Upper lobe of left lung (tissue), 6 donors: Measurements from ENCODE around the gene CADM1. TPM values are rescaled to one million over a fixed set of nuclear protein-coding genes. Genes with fewer than 3 reads are reported as not detected.

Experiments used
- ATAC-seq, 2 donors: fragments of 200-7000 bp; cut with Tn5 transposase; one replicate each; pipeline ENCODE4 v1.9.1; 2022; ENCODE audit warnings: mild to moderate bottlenecking in 2 of 2, moderate library complexity in 2 of 2; ENCODE audit not compliant: low FRiP score in 2 of 2
- DNase-seq, 2 donors: peaks; one replicate each; pipeline ENCODE4 v3.0.0-alpha.2; 2019 to 2020
- H3K27ac ChIP-seq, 4 donors: fragments of 200-600 bp; sonication (generic); one replicate each; pipeline ENCODE4 v1.5.1; 2016 to 2019
- H3K27me3 ChIP-seq, 4 donors: fragments of 200-600 bp; sonication (generic); one replicate each; pipeline ENCODE4 v1.5.1; 2017 to 2019
- H3K36me3 ChIP-seq, 4 donors: fragments of 200-600 bp; sonication (generic); one replicate each; pipeline ENCODE4 v1.5.1; 2016 to 2019
- H3K4me1 ChIP-seq, 4 donors: fragments of 200-600 bp; sonication (generic); one replicate each; pipeline ENCODE4 v1.5.1; 2018 to 2019
- H3K4me3 ChIP-seq, 4 donors: fragments of 200-600 bp; sonication (generic); one replicate each; pipeline ENCODE4 v1.5.1; 2017 to 2019; ENCODE audit warnings: mild to moderate bottlenecking in 2 of 4, moderate library complexity in 1 of 4
- H3K9me3 ChIP-seq, 4 donors: fragments of 200-600 bp; sonication (generic); one replicate each; pipeline ENCODE4 v1.5.1; 2018 to 2019
- EP300 ChIP-seq, 4 donors: sonication (generic); formaldehyde crosslinking; IDR thresholded peaks; one replicate each; pipeline ENCODE4 v1.5.1; 2017; ENCODE audit warnings: antibody characterized with exemption in 4 of 4, control low read depth in 2 of 4
- POLR2A ChIP-seq, 4 donors: fragments of 450-650 bp; IDR thresholded peaks; one replicate each; pipeline ENCODE4 v1.5.1; 2016 to 2017; ENCODE audit warnings: antibody characterized with exemption in 4 of 4, mild to moderate bottlenecking in 2 of 4
- POLR2AphosphoS5 ChIP-seq, 2 donors: sonication (generic); formaldehyde crosslinking; IDR thresholded peaks; one replicate each; pipeline ENCODE4 v1.5.1; 2017; ENCODE audit warnings: antibody characterized with exemption in 2 of 2
- WGBS, 2 donors: methylation state at CpG; one replicate each; pipeline ENCODE4 v1.1.5; 2017 to 2018; 5-methylcytosine and 5-hydroxymethylcytosine counted together
- total RNA-seq, 6 donors: library from RNA; depleted of rRNA in 4 of 6; stranded (reverse); fragments of >200 nt in 4 of 6; gene quantifications; one replicate each; pipeline versions ENCODE4 v1.1.0 to v1.2.1, GENCODE V29; 2016 to 2021
- TF ChIP-seq, protein P1 (sequence below), 6 experiments: fragments of 450-650 bp in 4 of 6; fragments of 200-600 bp in 2 of 6; sonication (generic) in 2 of 6; IDR thresholded peaks; one replicate each; pipeline ENCODE4 v1.5.1; 2016 to 2019; ENCODE audit warnings: antibody characterized with exemption in 6 of 6
- donor health status: DM: no; HTN: no; CAD: no; lungs with moderate emphysema.
- donor health status: DM: no; HTN: yes; CAD: no; lungs with severe emphysema.

The CADM1 gene
- total RNA-seq, 6 donors from 2014 or later: 69.9 to 212 (median 125) TPM

DNA sequence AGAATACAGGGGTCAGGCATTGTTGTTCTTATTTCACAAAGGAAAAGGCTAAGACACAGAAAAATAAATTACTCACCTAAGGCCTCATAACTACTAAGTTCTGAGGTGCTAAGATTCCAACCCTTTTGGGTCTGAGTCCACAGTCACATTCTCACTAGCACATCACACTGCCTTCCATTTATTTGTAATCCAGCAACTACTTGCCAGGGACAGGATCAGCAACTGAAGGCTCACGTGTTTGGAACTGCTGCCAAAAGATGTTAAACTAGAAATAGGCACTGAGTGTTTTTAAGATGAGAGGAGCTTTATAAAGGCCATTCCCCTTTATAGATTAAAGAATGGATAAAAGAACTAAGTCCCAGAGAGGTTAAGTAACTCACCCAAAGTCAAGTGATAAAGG, 58.0 kb downstream of the CADM1 start:
- Histone ChIP-seq H3K27me3 (no peaks in the 10 kb centered on the region), H3K9me3 (peaks cover 9 to 16% (median 15%) of the 10 kb centered on the region in 4 donors), H3K4me3 (no peak overlapping the region), H3K27ac (no peak overlapping the region), H3K36me3 (no peaks in the 10 kb centered on the region), H3K4me1 (no peaks in the 10 kb centered on the region)
- DNase-seq: no peak
- no peak for ATAC-seq
- 59 to 93% methylated on average over 1 of the region's 1 CpG for WGBS, 2 donors
- TF ChIP-seq, protein P1, sequence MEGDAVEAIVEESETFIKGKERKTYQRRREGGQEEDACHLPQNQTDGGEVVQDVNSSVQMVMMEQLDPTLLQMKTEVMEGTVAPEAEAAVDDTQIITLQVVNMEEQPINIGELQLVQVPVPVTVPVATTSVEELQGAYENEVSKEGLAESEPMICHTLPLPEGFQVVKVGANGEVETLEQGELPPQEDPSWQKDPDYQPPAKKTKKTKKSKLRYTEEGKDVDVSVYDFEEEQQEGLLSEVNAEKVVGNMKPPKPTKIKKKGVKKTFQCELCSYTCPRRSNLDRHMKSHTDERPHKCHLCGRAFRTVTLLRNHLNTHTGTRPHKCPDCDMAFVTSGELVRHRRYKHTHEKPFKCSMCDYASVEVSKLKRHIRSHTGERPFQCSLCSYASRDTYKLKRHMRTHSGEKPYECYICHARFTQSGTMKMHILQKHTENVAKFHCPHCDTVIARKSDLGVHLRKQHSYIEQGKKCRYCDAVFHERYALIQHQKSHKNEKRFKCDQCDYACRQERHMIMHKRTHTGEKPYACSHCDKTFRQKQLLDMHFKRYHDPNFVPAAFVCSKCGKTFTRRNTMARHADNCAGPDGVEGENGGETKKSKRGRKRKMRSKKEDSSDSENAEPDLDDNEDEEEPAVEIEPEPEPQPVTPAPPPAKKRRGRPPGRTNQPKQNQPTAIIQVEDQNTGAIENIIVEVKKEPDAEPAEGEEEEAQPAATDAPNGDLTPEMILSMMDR (IDR thresholded peaks at IDR 0.05): no peak
- TF ChIP-seq POLR2AphosphoS5 (IDR thresholded peaks at IDR 0.05) (no peak), POLR2A (IDR thresholded peaks at IDR 0.05) (no peak), EP300 (IDR thresholded peaks at IDR 0.05) (no peak)

DNA sequence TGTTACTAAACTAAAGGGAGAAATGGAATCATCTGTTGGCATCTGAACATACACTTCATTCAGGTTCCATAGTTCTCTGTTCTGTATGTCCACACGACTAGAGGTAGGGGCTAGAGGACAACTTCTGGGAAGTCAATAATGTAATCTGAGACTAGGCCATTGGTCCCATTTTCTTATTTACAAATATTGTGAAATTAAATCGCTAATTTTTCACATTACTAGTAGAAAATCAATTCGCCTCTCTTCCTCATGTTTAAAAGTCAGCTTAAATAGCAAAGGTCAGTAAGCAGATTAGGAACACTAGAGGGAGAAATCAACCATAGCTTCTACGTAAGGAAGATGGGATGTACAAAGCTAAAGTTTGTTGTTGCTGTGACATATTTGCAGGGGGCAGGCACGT, 59.7 kb downstream of the CADM1 start:
- ATAC-seq (no peak), DNase-seq (no peak)
- Histone ChIP-seq H3K36me3 (no peaks in the 10 kb centered on the region), H3K9me3 (peaks cover 9 to 16% (median 15%) of the 10 kb centered on the region in 4 donors), H3K4me1 (peaks cover 0 to 3% (median 0%) of the 10 kb centered on the region in 4 donors), H3K27me3 (no peaks in the 10 kb centered on the region), H3K27ac (no peak overlapping the region), H3K4me3 (no peak overlapping the region)
- WGBS, 2 donors: 74 to 79% methylated on average over 5 of the region's 5 CpGs
- TF ChIP-seq POLR2A (IDR thresholded peaks at IDR 0.05) (no peak), EP300 (IDR thresholded peaks at IDR 0.05) (no peak), POLR2AphosphoS5 (IDR thresholded peaks at IDR 0.05) (no peak)
- TF ChIP-seq, protein P1 (IDR thresholded peaks at IDR 0.05): no peak

DNA sequence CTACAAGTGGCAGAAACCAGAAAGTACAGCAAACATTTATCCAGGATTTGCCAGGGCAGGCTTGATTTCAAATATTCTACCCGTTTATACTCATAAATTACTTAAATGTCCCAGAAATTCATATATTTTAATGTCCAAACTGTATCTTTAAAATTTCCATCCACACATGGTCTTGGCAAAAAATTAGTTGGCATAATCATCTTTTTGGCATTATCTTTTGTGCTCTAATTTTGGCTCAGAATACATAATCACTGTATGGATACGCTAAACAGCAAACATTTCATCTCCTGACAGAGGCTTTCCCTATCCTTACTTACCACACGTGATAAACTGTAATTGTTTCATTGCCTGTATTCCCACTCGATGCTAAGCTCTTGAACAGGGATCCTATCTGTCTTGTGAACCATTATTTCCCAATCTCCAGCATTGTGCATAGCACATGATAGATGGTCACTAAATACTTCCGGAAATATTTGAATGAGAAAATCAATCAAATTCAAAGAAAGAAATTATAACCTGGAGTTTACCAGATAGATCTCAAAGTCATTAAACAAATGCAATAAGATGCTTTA, 64.2 kb downstream of the CADM1 start:
- Histone ChIP-seq H3K4me1 (peaks cover 0 to 10% (median 3%) of the 10 kb centered on the region in 4 donors), H3K27me3 (no peaks in the 10 kb centered on the region), H3K9me3 (no peaks in the 10 kb centered on the region), H3K27ac (no peak overlapping the region), H3K36me3 (no peaks in the 10 kb centered on the region), H3K4me3 (no peak overlapping the region)
- TF ChIP-seq POLR2A (IDR thresholded peaks at IDR 0.05) (no peak), POLR2AphosphoS5 (IDR thresholded peaks at IDR 0.05) (no peak), EP300 (IDR thresholded peaks at IDR 0.05) (no peak)
- TF ChIP-seq, protein P1 (IDR thresholded peaks at IDR 0.05): no peak
- ATAC-seq: no peak
- DNase-seq: no peak
- 76 to 80% methylated on average over 5 of the region's 5 CpGs for WGBS, 2 donors

DNA sequence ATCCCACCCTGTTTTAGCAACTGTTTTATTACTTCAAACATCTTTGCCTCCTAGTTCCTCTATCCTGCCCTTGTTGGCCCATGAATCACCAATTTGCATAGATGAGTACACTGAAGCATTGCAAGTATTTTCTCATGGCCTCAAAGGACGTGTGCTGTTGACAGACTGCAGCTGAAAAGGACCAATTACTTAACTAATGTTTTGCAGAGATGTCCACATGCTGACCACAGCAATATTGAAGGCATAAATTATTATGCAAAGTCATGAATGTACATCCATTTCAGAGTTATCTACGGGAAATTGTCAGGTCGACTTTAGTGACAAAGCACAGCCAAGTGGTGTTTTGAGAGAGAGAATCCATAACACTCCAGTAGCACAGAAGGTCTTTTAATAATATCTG, 64.8 kb downstream of the CADM1 start:
- Histone ChIP-seq H3K36me3 (no peaks in the 10 kb centered on the region), H3K27ac (no peak overlapping the region), H3K4me3 (no peak overlapping the region), H3K9me3 (no peaks in the 10 kb centered on the region), H3K27me3 (no peaks in the 10 kb centered on the region), H3K4me1 (peaks cover 0 to 10% (median 3%) of the 10 kb centered on the region in 4 donors)
- TF ChIP-seq EP300 (IDR thresholded peaks at IDR 0.05): peak in 1 of 4 donors; percentile 14
- TF ChIP-seq POLR2A (IDR thresholded peaks at IDR 0.05): no peak
- TF ChIP-seq POLR2AphosphoS5 (IDR thresholded peaks at IDR 0.05): peak in 1 of 2 donors; percentile 43
- TF ChIP-seq, protein P1 (IDR thresholded peaks at IDR 0.05): no peak
- DNase-seq: no peak
- ATAC-seq: peak in 1 of 2 donors; percentile 71
- WGBS, 2 donors: 56 to 58% methylated on average over 3 of the region's 3 CpGs
